A549 (cell line): ENCODE measurements around the gene PHF21A.

ENCODE experiments used
- POLR2A ChIP-seq: IDR thresholded peaks from 2 replicates; pipeline ENCODE4 v1.6.1; 2012; ENCODE audit warnings: mild to moderate bottlenecking, low read length
- TP53 ChIP-seq: fragments of 250-450 bp; sonication (Bioruptor Pico); IDR thresholded peaks from 2 replicates; pipeline ENCODE4 v1.5.0; 2021; ENCODE audit warnings: mild to moderate bottlenecking, moderate library complexity
- ZC3H11A ChIP-seq: fragments of 450-650 bp; IDR thresholded peaks from 2 replicates; pipeline ENCODE4 v1.6.1; 2014; ENCODE audit warnings: antibody characterized with exemption, mild to moderate bottlenecking
- TF ChIP-seq, protein P1 (sequence below): fragments of 250-450 bp; sonication (Bioruptor Pico); IDR thresholded peaks from 2 replicates; pipeline ENCODE4 v1.5.0; 2021; ENCODE audit warnings: mild to moderate bottlenecking, moderate library complexity, borderline replicate concordance
- TF ChIP-seq, protein P2 (sequence below): fragments of >200 bp; sonication (Bioruptor Twin); formaldehyde crosslinking; IDR thresholded peaks from 3 replicates; pipeline ENCODE4 v1.5.1; 2016

DNA sequence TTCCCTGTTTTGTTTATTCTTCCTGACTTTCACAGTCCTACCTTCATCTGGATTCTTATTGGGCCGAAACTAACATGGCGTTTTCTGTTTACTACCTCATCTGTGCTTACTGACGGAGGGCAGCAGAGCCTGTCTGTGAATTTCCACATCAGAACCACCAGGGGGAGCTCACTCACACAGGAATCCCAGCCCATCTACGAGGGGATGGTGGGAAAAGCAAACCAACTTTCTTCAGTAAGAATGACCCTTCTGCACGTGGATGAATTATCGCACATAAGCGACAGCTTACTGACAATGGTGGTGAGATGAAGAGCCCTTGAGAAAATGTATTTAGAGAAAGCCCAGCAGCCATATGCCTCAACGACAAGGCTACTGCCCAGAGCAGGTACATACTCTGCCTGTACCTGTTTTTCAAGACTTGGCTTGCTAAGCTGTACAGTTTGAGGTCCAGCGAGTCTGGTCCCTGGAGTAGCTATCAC lies 156.3 kb downstream of the PHF21A start:
- TF ChIP-seq, protein P1, sequence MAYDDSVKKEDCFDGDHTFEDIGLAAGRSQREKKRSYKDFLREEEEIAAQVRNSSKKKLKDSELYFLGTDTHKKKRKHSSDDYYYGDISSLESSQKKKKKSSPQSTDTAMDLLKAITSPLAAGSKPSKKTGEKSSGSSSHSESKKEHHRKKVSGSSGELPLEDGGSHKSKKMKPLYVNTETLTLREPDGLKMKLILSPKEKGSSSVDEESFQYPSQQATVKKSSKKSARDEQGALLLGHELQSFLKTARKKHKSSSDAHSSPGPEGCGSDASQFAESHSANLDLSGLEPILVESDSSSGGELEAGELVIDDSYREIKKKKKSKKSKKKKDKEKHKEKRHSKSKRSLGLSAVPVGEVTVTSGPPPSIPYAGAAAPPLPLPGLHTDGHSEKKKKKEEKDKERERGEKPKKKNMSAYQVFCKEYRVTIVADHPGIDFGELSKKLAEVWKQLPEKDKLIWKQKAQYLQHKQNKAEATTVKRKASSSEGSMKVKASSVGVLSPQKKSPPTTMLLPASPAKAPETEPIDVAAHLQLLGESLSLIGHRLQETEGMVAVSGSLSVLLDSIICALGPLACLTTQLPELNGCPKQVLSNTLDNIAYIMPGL (CRISPR knock-in tag) = no peak
- TF ChIP-seq POLR2A (no peak), ZC3H11A (no peak), TP53 (CRISPR knock-in tag) (no peak)
- TF ChIP-seq, protein P2, sequence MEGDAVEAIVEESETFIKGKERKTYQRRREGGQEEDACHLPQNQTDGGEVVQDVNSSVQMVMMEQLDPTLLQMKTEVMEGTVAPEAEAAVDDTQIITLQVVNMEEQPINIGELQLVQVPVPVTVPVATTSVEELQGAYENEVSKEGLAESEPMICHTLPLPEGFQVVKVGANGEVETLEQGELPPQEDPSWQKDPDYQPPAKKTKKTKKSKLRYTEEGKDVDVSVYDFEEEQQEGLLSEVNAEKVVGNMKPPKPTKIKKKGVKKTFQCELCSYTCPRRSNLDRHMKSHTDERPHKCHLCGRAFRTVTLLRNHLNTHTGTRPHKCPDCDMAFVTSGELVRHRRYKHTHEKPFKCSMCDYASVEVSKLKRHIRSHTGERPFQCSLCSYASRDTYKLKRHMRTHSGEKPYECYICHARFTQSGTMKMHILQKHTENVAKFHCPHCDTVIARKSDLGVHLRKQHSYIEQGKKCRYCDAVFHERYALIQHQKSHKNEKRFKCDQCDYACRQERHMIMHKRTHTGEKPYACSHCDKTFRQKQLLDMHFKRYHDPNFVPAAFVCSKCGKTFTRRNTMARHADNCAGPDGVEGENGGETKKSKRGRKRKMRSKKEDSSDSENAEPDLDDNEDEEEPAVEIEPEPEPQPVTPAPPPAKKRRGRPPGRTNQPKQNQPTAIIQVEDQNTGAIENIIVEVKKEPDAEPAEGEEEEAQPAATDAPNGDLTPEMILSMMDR = peak; percentile 92
